Fibroblast of pulmonary artery (primary cell): ENCODE data around the gene ELL.

Experiments used
- DNase-seq: peaks from one replicate; pipeline ENCODE4 v3.0.0-alpha.2; 2010; ENCODE audit warnings: low read depth
- H3K4me3 ChIP-seq: replicated peaks from 2 replicates; pipeline ENCODE4 v1.5.1; 2011; ENCODE audit warnings: low read depth, mild to moderate bottlenecking, control low read depth, low read length, moderate library complexity
- CTCF ChIP-seq: IDR thresholded peaks from 2 replicates; pipeline ENCODE4 v1.5.1; 2011; ENCODE audit warnings: mild to moderate bottlenecking, control low read depth, low read length, inconsistent platforms; ENCODE audit errors: missing control alignments

Gene ELL

DNA sequence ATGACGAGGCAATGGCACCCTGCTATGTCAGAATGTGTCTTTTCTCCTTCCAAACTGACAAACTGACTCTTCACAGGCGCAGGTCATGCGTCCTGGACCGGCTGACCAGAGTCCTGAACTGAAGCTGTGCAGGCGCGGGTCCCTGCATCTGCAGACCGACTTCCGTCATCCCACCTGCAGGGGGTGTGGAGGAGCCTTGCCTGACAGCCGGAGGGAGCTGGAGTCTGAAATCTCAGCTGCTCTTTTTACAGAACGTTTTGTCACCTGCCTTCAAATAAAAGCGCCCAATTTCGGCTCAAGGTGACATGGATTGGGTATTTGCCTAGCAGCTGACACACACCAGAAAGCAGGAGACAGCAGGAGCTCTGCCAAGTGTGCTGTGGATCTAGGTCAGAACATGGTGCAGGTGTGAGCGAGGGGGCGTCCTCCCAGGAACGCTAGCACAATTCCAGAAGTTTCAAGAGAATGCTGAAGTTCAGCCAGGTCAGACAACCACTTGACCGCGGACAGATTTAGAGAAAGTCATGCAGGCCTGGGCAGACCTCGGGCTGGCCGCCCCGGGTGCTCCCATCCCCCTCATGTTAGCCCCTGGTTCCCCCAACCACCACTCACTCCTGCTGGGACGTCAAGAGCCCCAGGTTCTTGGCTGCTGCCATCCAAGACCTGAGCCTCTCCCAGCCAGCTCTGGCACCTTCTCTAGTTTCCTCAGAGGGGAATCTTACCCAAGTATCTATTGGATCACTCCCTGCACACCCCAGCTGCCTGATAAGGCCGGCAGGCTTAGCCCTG lies 32.8 kb downstream of the ELL start:
- TF ChIP-seq CTCF = peak; percentile 30
- no peak overlapping the region for H3K4me3 ChIP-seq
- no peak for DNase-seq

DNA sequence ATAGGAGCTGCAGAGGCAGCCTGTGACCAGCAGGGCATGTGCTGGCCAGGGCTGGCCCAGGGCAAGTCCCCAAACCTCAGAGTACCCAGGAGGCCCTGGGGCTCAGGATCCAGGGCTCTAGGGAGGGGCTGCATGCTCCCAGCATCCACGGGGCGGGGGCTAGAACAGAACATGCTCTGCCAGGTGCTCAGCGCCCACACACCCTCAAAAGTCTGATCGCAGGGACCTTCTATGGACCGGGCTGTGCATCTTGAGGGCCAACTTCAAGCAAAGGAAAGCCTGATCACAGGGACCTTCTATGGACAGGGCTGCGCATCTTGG lies 33.5 kb downstream of the ELL start:
- DNase-seq = no peak

DNA sequence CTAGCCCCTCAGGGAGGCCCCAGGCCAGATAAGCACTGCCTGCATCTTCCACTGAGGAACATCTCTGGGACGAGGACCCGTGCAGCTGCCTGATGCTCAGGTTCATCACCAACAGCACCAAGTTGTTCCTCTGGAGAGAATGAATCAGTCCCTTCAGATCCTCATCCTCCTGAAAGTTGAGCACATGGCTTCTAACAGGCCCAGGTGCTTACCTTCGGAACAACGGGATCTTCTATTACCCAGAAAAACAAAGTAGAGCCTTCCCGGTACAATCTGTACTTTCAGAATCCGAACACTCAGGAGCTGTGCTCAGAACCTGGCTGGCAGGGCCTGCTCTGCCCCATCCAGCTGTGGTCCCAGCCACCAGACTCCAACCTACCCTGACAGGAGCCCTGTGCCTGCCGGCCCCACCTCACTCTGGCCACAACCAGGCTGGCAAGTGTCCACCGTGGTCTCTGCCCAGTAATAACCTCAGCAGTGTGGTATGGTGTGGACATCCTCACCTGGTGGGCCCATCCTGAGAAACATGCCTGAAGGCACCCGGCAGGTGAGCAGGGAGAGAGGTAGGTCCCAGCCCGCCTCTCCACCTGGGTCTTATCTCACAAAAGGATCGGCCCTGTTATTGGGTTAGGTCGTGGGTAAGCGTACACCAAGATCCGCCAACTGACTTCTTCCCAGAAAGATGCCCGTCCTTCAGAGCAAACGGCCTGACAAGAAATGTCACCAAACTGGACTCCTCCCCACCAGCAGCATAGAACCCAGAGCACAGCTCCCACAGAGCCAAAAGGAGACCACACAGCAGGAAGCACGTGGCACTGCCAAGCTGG lies 34.1 kb downstream of the ELL start:
- TF ChIP-seq CTCF = no peak
- DNase-seq = no peak
- H3K4me3 ChIP-seq = no peak overlapping the region

More for the DNA sequence above, 33.5 kb downstream of the ELL start:
- no peak overlapping the region for H3K4me3 ChIP-seq
- TF ChIP-seq CTCF = peak; percentile 28

- H3K4me3 ChIP-seq = no peak overlapping the region
- no peak for TF ChIP-seq CTCF
- no peak for DNase-seq
Measured at GRCh38 chr19:18486746-18487145, 35.1 kb downstream of the ELL start.

GRCh38 chr19:18484992-18485391 lies 36.9 kb downstream of the ELL start:
- TF ChIP-seq CTCF = no peak
- DNase-seq = no peak
- H3K4me3 ChIP-seq = no peak overlapping the region

- no peak overlapping the region for H3K4me3 ChIP-seq
- DNase-seq = no peak
- no peak for TF ChIP-seq CTCF
Measured at GRCh38 chr19:18483119-18483890, 38.6 kb downstream of the ELL start.
